SK-N-SH treated with all-trans-retinoic acid at 6 μM for 48 hours (cell line): Measurements from ENCODE around the gene KCTD17.

Experiments used
- ATAC-seq: fragments of 200-7000 bp; cut with Tn5 transposase; 3 replicates; pipeline ENCODE4 v1.9.1; 2020; ENCODE audit warnings: mild to moderate bottlenecking, moderate library complexity
- ARNTL ChIP-seq: fragments of 450-650 bp; formaldehyde crosslinking; IDR thresholded peaks from 2 replicates; pipeline ENCODE4 v1.5.0; 2020; ENCODE audit warnings: low read depth, mild to moderate bottlenecking, moderate library complexity, borderline replicate concordance
- BACH2 ChIP-seq: fragments of 250-450 bp; sonication (Bioruptor Pico); IDR thresholded peaks from 2 replicates; pipeline ENCODE4 v1.9.0; 2021; ENCODE audit warnings: mild to moderate bottlenecking, borderline replicate concordance
- CSRNP3 ChIP-seq: fragments of 250-450 bp; sonication (Bioruptor Pico); IDR thresholded peaks from 2 replicates; pipeline ENCODE4 v1.5.1; 2021; ENCODE audit warnings: mild to moderate bottlenecking, moderate library complexity
- ESRRG ChIP-seq: fragments of 250-450 bp; sonication (Bioruptor Pico); IDR thresholded peaks from 2 replicates; pipeline ENCODE4 v1.6.1; 2021; ENCODE audit warnings: mild to moderate bottlenecking
- GLIS3 ChIP-seq: fragments of 250-450 bp; sonication (Bioruptor Pico); IDR thresholded peaks from 2 replicates; pipeline ENCODE4 v1.5.0; 2020; ENCODE audit warnings: mild to moderate bottlenecking, moderate library complexity
- ISL1 ChIP-seq: fragments of 250-450 bp; sonication (Bioruptor Pico); IDR thresholded peaks from 2 replicates; pipeline ENCODE4 v2.1.2; 2022; ENCODE audit warnings: mild to moderate bottlenecking, moderate library complexity
- PATZ1 ChIP-seq: fragments of 250-450 bp; sonication (Bioruptor Pico); IDR thresholded peaks from 2 replicates; pipeline ENCODE4 v1.8.0; 2020; ENCODE audit warnings: mild to moderate bottlenecking, moderate library complexity, borderline replicate concordance
- RARB ChIP-seq: fragments of 250-450 bp; sonication (Bioruptor Pico); IDR thresholded peaks from 2 replicates; pipeline ENCODE4 v1.8.0; 2021; ENCODE audit warnings: mild to moderate bottlenecking, moderate library complexity
- SNAI2 ChIP-seq: fragments of 250-450 bp; sonication (Bioruptor Pico); IDR thresholded peaks from 2 replicates; pipeline ENCODE4 v1.5.0; 2020; ENCODE audit warnings: mild to moderate bottlenecking, moderate library complexity
- TCF4 ChIP-seq: fragments of 250-450 bp; sonication (Bioruptor Pico); IDR thresholded peaks from 2 replicates; pipeline ENCODE4 v1.8.0; 2021; ENCODE audit warnings: mild to moderate bottlenecking, moderate library complexity, borderline replicate concordance
- TOX ChIP-seq: fragments of 250-450 bp; sonication (Bioruptor Pico); IDR thresholded peaks from 2 replicates; pipeline ENCODE4 v1.8.0; 2021; ENCODE audit warnings: mild to moderate bottlenecking, moderate library complexity, borderline replicate concordance
- ZC3H10 ChIP-seq: fragments of 250-450 bp; sonication (Bioruptor Pico); IDR thresholded peaks from 2 replicates; pipeline ENCODE4 v1.5.1; 2021; ENCODE audit warnings: mild to moderate bottlenecking, moderate library complexity
- ZFP3 ChIP-seq: fragments of 250-450 bp; sonication (Bioruptor Pico); IDR thresholded peaks from 2 replicates; pipeline ENCODE4 v1.5.0; 2020; ENCODE audit warnings: mild to moderate bottlenecking, moderate library complexity
- ZFP30 ChIP-seq: fragments of 450-650 bp; formaldehyde crosslinking; IDR thresholded peaks from 2 replicates; pipeline ENCODE4 v1.5.0; 2022; ENCODE audit warnings: mild to moderate bottlenecking, moderate library complexity
- ZNF565 ChIP-seq: fragments of 450-650 bp; formaldehyde crosslinking; conservative IDR thresholded peaks from 2 replicates; pipeline ENCODE4 v1.5.0; 2020; ENCODE audit warnings: low read depth, mild to moderate bottlenecking, moderate library complexity
- ZNF70 ChIP-seq: fragments of 450-650 bp; formaldehyde crosslinking; IDR thresholded peaks from 2 replicates; pipeline ENCODE4 v1.5.0; 2020; ENCODE audit warnings: mild to moderate bottlenecking, moderate library complexity
- ZNF8 ChIP-seq: fragments of 450-650 bp; formaldehyde crosslinking; IDR thresholded peaks from 2 replicates; pipeline ENCODE4 v1.5.0; 2020; ENCODE audit warnings: mild to moderate bottlenecking, moderate library complexity
- TF ChIP-seq, protein P1 (sequence below): fragments of 250-450 bp; sonication (Bioruptor Pico); IDR thresholded peaks from 2 replicates; pipeline ENCODE4 v1.8.0; 2021; ENCODE audit warnings: low read depth, mild to moderate bottlenecking, moderate library complexity, borderline replicate concordance
- TF ChIP-seq, protein P2 (sequence below): fragments of 250-450 bp; sonication (Bioruptor Pico); IDR thresholded peaks from 2 replicates; pipeline ENCODE4 v1.5.1; 2020; ENCODE audit warnings: low read depth, mild to moderate bottlenecking, moderate library complexity

Gene KCTD17

GRCh38 chr22:37049224-37049623 is 2.3 kb upstream of the KCTD17 start:
- ATAC-seq, result no peak
- no peak for TF ChIP-seq ZC3H10
- TF ChIP-seq CSRNP3 (CRISPR knock-in tag), result no peak
- no peak for TF ChIP-seq GLIS3 (CRISPR knock-in tag)
- TF ChIP-seq TCF4 (CRISPR knock-in tag), result no peak
- TF ChIP-seq ZFP3, result no peak
- TF ChIP-seq, protein P1, sequence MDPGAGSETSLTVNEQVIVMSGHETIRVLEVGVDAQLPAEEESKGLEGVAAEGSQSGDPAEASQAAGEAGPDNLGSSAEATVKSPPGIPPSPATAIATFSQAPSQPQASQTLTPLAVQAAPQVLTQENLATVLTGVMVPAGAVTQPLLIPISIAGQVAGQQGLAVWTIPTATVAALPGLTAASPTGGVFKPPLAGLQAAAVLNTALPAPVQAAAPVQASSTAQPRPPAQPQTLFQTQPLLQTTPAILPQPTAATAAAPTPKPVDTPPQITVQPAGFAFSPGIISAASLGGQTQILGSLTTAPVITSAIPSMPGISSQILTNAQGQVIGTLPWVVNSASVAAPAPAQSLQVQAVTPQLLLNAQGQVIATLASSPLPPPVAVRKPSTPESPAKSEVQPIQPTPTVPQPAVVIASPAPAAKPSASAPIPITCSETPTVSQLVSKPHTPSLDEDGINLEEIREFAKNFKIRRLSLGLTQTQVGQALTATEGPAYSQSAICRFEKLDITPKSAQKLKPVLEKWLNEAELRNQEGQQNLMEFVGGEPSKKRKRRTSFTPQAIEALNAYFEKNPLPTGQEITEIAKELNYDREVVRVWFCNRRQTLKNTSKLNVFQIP (CRISPR knock-in tag), result no peak

- TF ChIP-seq ZC3H10, result no peak
- TF ChIP-seq CSRNP3 (CRISPR knock-in tag), result no peak
- no peak for TF ChIP-seq BACH2 (CRISPR knock-in tag)
- TF ChIP-seq ZNF8 (CRISPR knock-in tag), result no peak
- no peak for TF ChIP-seq ZFP30 (CRISPR knock-in tag)
- TF ChIP-seq, protein P2, sequence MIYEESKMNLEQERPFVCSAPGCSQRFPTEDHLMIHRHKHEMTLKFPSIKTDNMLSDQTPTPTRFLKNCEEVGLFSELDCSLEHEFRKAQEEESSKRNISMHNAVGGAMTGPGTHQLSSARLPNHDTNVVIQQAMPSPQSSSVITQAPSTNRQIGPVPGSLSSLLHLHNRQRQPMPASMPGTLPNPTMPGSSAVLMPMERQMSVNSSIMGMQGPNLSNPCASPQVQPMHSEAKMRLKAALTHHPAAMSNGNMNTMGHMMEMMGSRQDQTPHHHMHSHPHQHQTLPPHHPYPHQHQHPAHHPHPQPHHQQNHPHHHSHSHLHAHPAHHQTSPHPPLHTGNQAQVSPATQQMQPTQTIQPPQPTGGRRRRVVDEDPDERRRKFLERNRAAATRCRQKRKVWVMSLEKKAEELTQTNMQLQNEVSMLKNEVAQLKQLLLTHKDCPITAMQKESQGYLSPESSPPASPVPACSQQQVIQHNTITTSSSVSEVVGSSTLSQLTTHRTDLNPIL (CRISPR knock-in tag), result no peak
- no peak for TF ChIP-seq ZNF70
- no peak for TF ChIP-seq TOX
- no peak for TF ChIP-seq GLIS3 (CRISPR knock-in tag)
- TF ChIP-seq PATZ1 (CRISPR knock-in tag), result no peak
- no peak for TF ChIP-seq ZFP3
- no peak for TF ChIP-seq ZNF565
- ATAC-seq, result no peak
Observed at GRCh38 chr22:37050913-37051312, 629 bp upstream of the KCTD17 start.

- TF ChIP-seq ESRRG, result no peak
- no peak for TF ChIP-seq ARNTL (CRISPR knock-in tag)
- no peak for TF ChIP-seq SNAI2 (CRISPR knock-in tag)
- TF ChIP-seq ZNF565, result no peak
- TF ChIP-seq GLIS3 (CRISPR knock-in tag), result no peak
- no peak for TF ChIP-seq TCF4 (CRISPR knock-in tag)
- no peak for TF ChIP-seq ISL1 (CRISPR knock-in tag)
- no peak for TF ChIP-seq PATZ1 (CRISPR knock-in tag)
- TF ChIP-seq ZNF8 (CRISPR knock-in tag), result no peak
- TF ChIP-seq CSRNP3 (CRISPR knock-in tag), result no peak
- no peak for TF ChIP-seq RARB (CRISPR knock-in tag)
- no peak for ATAC-seq
Observed at GRCh38 chr22:37052386-37053309, 1.1 kb downstream of the KCTD17 start.
